Astrocyte of the spinal cord (primary cell): ENCODE data around the gene MTIF2.
"Not testable (repeated sequence)": the region's sequence is repeated elsewhere in the genome, so short reads cannot be mapped to it uniquely, and the experiment has no call there.

Experiments
- DNase-seq: peaks from one replicate; pipeline ENCODE4 v3.0.0; 2011; ENCODE audit warnings: low read depth, low spot score
- H3K4me3 ChIP-seq: 2 replicates; pipeline ENCODE4 v1.5.1; 2011; ENCODE audit warnings: low read depth, mild to moderate bottlenecking, low read length, moderate library complexity
- in situ Hi-C: cut with HindIII; loops from 2 replicates; pipeline ENCODE4 v1.10.0; 2017; ENCODE audit warnings: low sequenced_read_pairs
- TF ChIP-seq, protein P1 (sequence below): IDR thresholded peaks from 2 replicates; pipeline ENCODE4 v1.5.1; 2012; ENCODE audit warnings: low read depth, mild to moderate bottlenecking, low read length, inconsistent platforms

Gene MTIF2

GRCh38 chr2:55223958-55224760 is 44.9 kb downstream of the MTIF2 start:
- TF ChIP-seq, protein P1, sequence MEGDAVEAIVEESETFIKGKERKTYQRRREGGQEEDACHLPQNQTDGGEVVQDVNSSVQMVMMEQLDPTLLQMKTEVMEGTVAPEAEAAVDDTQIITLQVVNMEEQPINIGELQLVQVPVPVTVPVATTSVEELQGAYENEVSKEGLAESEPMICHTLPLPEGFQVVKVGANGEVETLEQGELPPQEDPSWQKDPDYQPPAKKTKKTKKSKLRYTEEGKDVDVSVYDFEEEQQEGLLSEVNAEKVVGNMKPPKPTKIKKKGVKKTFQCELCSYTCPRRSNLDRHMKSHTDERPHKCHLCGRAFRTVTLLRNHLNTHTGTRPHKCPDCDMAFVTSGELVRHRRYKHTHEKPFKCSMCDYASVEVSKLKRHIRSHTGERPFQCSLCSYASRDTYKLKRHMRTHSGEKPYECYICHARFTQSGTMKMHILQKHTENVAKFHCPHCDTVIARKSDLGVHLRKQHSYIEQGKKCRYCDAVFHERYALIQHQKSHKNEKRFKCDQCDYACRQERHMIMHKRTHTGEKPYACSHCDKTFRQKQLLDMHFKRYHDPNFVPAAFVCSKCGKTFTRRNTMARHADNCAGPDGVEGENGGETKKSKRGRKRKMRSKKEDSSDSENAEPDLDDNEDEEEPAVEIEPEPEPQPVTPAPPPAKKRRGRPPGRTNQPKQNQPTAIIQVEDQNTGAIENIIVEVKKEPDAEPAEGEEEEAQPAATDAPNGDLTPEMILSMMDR: no peak
- no peak overlapping the region for H3K4me3 ChIP-seq
- no peak for DNase-seq
- in situ Hi-C loops: no loop called here

GRCh38 chr2:55213822-55214221 is 55.2 kb downstream of the MTIF2 start:
- in situ Hi-C loops: no loop called here
- H3K4me3 ChIP-seq: no peak overlapping the region
- TF ChIP-seq, protein P1: no peak
- DNase-seq: no peak

DNA sequence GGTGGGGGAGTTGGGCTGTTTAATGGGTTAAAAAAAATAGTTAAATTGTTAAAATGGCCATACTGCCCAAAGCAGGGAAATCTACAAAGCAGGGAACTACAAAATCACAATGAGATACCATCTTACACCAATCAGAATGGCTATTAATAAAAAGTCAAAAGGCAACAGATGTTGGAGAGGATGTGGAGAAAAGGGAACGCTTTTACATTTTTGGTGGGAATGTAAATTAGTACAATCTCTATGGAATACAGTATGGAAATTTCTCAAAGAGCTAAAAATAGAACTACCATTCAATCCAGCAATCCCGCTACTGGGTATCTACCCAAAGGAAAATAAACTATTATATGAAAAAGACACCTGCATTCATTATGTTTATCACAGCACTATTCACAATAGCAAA is 64.1 kb downstream of the MTIF2 start:
- TF ChIP-seq, protein P1: no peak
- in situ Hi-C loops: no loop called here
- no peak for DNase-seq
- no peak overlapping the region for H3K4me3 ChIP-seq

GRCh38 chr2:55204536-55204935 is 64.5 kb downstream of the MTIF2 start:
- TF ChIP-seq, protein P1: no peak

GRCh38 chr2:55200416-55200815 is 68.6 kb downstream of the MTIF2 start:
- no peak for DNase-seq
- H3K4me3 ChIP-seq: no peak overlapping the region
- TF ChIP-seq, protein P1: no peak
- in situ Hi-C loops: no loop called here

More at GRCh38 chr2:55204536-55204935, 64.5 kb downstream of the MTIF2 start:
- H3K4me3 ChIP-seq: no peak overlapping the region
- in situ Hi-C loops: no loop called here
- no peak for DNase-seq

DNA sequence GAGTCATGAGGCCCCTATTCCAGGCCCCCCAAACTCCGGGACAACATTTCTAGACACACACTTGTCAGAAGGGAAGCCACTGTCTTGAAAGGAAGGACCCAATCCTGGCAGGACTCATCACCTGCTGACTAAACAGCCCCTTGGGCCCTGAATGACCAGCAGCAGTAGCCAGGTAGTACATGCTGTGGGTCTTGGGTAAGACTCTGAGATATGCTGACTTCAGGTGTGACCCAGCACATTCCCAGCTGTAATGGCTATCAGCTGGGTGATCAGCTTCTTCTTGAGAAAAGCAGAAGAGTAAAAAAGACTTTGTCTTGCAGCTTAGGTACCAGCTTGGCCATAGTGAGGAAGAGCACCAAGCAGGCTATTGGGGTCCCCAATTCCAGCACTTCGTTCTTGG is 72.5 kb downstream of the MTIF2 start:
- in situ Hi-C loops: no loop called here
- no peak for DNase-seq
- TF ChIP-seq, protein P1: no peak
- H3K4me3 ChIP-seq: no peak overlapping the region

- in situ Hi-C loops, DNase-seq, H3K4me3 ChIP-seq: not testable (repeated sequence)
Measured at GRCh38 chr2:55191888-55192287, 77.1 kb downstream of the MTIF2 start.

DNA sequence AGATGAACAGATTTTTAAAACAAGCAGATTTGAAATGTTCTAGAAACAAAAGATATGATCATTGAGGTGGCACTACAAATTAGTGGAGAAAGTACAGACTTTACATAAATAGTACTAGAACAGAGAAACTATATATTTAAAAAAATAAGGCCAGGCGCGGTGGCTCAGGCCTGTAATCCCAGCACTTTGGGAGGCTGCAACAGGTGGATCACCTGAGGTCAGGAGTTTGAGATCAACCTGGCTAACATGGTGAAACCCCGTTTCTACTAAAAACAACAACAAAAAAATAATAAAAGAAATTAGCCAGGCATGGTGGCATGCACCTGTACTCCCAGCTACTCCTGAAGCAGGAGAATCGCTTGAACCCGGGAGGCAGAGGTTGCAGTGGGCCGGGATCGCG is 82.2 kb downstream of the MTIF2 start:
- in situ Hi-C loops, H3K4me3 ChIP-seq, DNase-seq: not testable (repeated sequence)
